GM21423 (cell line): ENCODE data around the gene SEC24D.

Experiments used
- ATAC-seq: cut with Tn5 transposase; IDR thresholded peaks from one replicate; pipeline ENCODE4 v1.9.1; 2021; ENCODE audit warnings: mild to moderate bottlenecking, moderate library complexity; ENCODE audit not compliant: unreplicated experiment

Gene SEC24D

DNA sequence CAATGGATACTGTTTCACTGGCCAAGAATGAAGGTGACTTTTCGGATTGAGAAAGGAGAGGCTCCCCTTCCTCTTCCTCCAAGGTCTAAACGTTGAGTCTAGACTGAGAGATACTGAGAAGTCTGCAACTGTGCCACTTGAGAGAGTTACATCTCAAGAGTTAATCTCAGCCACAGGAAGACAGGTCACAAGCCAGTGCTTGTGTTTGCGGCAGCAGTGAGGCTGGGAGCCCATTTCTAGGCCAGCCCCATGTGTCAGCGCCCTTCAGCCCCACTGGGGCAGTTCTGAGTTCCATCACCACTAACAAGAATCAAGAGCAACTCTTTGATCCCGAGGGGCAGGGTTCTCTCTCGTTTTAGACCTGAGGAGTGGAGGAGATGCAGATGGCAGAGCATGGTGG lies 7.3 kb upstream of the SEC24D start:
- ATAC-seq: no peak

DNA sequence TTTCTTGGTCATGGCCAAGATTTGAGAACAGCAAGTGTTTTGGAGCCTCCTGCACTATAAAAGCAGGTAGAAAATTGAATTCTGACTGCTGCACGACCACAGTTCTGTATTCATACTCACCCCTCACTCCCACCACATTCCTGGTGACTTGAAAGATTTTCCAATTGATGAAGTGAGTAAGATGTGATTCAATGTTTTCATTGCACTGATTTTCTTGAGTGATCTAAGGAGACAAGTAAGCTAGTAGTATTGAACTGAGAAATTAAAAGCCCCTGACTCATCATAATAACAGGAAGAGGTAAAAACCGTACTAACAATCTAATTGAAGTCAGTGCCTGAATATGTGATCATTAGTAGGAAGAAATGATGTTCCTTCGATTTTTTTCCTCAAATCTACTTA lies 6.1 kb upstream of the SEC24D start:
- no peak for ATAC-seq

DNA sequence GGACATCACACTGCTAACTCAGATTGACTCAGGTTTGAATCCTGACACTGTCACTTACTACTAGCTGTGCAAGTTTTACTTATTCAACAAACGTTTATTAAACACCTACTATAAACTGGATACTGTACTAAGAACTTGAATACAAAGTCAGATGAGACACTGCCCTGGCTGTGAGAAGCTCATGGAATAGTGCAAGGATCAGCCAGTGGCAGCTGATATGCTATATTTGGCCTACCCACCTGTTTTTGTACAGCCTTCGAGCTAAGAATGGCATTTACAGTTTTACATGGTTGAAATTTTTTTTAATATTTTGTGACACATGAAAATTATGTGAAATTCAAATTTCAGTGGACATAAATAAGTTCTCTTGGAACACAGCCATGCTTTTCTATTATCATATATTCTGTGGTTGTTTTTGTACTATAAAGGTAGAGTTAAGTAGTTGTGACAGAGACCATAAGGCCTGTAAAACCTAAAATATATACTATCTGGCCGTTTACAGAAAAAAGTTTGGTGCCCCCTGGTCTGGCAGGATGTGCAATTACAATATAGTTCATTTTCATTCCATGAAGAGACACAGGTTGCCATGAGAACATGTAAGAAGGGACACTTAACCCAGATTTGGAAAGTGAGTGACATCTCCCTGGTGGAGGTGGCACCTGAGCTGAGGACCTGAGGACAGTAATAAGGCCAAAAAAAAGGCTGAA lies 3.4 kb upstream of the SEC24D start:
- ATAC-seq: no peak

DNA sequence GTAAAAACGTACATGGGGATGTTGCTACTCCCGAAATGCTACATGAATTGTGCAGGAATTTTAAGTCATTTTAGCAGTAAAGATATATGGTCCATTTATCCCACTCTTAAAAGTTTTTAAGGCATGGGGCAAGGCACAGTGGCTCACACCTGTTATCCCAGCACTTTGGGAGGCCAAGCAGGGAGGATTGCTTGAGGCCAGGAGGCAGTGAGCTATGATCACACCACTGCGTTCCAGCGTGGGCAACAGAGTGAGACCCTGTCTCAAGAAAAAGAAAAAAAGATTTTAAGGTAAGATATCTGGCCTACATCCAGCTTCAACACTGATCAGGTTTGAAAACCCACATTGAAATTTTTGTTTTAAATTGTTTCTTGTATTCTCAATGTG lies 1.2 kb upstream of the SEC24D start:
- ATAC-seq: no peak

DNA sequence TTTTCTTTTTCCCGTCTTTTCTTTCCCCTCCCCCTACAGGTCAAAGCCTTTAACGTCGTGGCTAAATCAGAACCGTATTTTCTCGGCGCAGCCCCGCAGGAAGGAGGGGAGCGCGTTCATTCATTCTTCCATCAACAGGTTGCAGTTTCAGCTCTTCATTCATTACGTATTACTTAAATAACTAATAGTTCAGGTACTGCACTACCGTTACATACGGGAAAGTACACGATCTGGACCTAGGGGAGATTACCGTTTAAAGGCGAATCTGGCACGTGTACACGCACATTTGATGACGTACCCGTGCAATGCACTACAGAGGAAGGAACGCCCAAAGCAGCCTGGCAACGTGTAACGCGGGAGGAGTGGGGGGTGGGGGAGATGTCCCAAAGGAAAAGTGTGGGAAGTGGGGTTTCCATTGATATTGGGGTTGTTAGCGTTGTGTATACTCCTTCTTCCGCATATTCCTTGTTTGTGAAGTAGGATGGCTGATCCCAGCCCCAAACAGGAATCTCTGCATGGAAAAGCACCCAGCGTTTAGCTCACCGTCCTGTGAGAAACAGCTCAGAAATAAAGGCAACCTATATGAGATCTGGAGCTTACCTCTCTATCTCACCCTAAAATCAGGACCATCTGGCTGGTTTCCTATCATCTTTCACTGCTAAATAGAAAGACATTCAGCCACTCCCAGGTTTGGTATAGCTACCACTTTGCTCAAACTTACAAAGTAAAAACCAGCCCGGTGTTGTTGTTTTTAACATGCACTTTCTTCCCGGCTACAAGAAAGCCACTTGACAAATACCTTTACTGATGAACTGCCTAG lies 585 bp upstream of the SEC24D start:
- ATAC-seq: peak; percentile 37

DNA sequence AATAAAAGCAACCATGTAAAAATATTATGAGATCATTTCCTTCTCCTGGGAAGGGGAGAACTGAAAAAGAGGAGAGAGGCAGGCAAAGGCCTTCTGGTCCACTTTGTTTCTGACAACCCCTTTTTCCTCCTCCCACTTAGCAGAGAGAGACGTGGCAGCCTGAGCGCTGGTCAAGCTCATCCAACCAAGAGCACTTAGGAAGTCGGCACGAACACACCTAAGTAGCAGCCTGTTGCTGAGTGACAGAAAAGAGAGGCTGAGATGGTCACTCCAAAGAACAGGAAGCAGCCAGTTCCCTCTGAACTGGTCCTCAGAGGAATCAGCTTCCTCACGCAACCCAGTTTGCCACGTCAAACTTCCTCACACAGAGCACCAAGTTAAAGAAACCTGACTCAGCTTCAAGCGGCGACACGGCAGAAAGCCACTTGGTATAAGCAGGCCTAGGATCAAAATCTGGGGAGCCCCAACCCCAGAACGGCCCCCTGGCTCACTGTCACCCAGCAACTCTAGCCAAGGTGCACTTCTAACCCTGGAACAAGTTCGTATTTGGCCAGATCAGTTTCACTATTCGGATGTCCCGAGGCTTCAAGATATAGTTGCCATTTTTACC lies 861 bp downstream of the SEC24D start:
- ATAC-seq: peak; percentile 68

DNA sequence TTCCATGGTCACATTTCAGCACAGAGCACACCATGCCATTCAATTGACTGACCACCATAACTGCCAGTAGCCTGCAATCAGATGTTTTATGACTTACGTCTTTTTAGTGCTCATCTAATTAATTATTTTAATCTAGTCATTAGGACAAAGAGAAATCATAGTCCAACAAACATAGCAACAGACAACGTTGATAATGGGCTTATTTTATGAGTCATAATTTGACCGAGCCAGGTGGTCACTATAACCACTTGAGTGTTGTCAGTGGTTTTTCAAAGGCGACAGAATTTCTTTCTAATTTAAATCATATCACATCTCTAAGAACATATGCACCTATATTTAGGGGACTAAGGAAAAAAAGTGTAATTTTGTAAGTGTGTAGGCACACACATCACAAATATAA lies 1.9 kb downstream of the SEC24D start:
- no peak for ATAC-seq

DNA sequence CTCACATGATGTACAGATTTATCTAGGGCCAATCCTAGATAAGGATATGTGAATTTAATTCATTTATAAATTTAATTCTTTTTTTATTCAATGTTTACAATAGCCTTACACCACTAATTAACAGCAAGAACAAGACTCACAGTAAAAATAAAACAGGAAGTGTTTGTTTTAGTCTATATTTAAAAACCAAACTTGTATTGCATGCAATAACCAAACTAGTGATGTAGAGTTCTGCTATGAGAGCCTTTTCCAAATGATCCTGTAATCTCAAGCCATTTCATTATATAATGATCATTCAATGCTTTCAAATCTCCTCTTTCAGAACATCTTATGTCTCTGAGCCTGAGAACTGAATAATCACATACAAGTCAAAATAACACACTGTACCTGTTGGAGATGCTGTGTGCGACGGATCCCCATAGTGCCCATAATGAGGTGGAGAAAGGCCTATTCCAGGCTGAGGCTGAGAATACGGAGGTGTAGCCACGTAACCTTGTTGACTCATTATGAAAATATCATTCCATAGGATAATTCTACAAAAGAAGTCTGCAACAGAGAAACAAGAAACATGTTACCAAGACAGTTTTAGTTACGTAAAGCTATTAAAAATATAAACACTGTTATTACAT lies 2.6 kb downstream of the SEC24D start:
- no peak for ATAC-seq

DNA sequence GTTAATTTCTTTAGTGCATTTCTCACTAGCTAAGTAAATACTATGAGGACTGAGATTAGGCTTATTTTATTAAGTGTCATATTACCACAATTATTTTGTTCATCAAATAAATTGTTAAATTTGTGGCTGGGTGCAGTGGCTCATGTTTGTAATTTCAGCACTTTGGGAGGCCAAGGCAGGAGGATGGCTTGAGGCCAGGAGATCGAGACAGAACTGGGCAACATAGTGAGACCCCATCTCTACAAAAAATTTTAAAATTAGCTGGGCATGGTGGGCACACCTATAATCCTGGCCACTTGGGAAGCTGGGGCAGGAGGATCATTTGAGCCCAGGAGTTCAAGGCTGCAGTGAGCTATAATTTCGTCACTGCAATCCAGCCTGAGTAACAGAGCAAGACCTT lies 6.8 kb downstream of the SEC24D start:
- no peak for ATAC-seq

DNA sequence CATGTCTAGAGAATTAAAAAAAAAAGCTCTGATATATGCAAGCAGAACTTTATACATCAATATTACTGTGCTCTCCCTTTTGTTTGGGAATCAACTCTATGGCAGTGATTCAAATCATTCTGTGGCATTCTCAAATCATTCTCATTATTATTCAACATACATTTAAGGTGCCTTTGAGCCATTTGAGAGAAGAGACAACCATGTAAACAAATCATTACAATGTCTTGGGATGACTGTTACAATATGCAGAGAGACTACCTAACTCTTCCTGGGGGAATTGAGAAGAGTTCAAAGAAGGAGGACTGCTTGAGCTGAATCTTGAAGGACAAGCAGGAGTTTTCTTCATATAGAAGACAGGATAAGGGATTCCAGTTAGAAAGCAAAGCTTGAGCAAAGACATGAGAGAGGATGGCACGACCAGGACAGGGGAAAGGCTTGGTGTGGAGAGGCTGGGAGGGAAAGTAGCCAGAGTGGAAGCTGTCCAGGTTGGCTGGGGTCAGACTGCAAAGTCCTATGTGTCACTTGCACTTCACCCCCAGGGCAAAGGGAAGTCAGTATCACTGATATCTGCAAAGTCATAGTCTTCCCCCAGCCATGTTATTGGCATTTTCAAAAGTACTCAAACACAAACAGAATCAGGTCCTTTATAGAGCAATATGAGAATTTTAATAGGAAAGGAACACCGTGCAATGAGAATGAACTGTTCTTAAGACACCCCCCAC lies 9.0 kb downstream of the SEC24D start:
- no peak for ATAC-seq

DNA sequence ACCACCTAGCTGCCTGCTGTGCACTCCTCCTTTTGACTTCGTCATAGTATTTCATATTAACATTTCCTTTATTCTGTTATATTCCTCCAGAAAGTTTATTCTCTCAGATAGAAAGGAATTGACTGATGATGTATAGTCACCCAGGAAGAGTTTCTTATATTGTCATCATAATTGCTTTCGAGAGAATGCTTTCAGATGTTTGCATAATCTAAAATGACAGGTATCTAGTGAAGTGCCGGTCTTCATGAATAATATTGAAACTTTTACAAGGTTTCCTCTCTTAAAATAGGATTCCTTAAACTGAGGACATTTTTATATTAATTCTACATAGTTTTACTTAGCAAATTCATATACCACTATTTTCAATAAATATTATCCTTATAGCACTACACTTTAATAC lies 10.1 kb downstream of the SEC24D start:
- ATAC-seq: peak; percentile 54

DNA sequence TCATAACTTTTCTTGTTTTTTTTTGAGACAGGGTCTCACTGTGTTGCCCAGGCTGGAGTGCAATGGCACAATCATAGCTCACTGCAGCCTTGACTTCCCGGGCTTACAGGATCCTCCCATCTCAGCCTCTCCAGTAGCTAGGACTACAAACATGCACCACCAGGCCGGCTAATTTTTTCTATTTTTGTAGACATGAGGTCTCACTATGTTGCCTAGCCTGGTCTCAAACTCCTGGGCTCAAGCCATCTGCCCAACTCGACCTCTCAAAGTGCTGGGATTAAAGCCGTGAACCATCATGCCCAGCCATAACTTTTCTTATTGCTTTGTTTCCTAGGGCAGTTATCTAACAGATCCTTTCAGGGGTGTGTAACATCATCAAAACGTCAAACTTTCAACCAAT lies 11.8 kb downstream of the SEC24D start:
- ATAC-seq: no peak

DNA sequence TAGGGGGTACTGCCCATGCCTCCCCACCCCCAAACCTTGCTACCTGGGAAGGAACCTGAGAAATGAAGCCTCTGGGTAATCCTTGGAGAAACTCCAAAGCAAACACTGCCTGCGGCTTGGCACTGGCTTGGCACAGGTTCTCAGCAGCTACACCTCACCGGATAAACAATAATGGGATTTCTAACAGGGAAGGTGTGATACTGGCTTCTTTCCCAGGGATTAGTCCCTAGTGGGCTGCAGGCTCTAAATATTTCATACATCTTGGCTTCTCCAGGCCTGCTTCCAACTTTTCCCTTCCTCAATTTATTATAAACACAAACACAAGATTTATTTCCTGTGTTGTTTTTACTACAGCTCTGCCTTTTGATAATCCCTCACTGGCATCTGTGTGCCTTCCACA lies 12.5 kb downstream of the SEC24D start:
- ATAC-seq: no peak

DNA sequence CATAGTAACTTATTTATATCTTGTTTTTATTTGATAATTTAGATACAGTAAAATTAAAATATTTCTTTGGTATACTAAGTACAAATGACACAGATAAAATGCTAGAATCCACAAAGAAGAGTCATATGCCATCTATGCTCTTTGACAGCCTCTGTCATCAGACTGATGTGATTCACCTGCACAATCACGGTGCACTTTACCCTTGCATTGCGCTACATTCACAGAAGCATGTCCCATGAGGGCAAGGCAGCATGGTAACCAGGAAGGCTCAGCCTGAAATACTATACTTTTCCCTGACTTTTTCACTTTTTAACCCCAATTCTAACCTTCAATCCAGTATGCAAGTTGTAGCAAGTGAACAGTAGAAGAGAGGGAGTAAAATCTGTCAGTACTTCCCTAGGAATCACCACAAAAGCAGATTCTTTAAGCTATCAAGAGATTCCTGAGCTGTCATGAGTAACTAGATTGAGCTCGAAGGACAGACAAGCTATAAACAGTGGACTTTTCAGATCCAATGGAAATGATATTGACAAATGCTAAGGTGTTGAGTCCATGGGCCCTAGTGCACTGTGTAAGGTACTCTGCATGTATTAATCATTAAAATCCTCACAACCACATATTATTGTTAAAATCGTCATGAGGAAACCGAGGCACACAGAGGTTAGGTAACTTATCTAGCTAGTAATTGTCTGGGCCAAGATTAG lies 14.2 kb downstream of the SEC24D start:
- ATAC-seq: no peak

DNA sequence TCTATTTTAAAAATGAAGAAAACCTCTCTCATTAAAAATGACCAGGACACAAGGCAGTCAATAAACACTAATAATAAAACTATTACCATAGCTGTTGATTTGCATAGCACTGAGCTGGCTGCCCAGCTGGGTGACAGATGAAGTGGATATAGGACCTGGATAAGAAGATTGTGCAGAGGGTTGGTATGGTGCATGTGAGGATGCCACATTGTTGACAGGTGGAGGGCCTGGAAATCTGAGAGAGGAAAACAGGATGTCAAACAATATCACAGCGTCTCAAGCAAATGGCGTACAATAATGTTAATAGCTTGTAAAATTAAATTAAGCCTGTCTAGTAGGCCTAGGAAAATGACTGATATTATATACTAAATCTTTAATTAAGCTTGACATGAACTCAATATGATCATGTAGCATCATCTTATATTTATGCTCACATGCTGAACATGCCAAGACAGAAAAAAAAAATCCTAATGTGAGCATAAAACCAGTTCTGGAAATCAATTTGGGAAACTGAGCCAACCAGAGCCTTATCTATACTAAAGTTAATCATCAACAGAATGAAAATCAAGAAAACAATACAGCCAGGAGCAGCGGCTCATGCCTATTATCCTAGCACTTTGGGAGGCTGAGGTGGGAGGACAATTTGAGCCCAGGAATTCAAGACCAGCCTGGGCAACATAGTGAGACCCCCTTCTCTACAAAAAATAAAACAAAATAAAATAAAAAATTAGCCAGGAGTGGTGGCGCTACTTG lies 18.6 kb downstream of the SEC24D start:
- no peak for ATAC-seq

DNA sequence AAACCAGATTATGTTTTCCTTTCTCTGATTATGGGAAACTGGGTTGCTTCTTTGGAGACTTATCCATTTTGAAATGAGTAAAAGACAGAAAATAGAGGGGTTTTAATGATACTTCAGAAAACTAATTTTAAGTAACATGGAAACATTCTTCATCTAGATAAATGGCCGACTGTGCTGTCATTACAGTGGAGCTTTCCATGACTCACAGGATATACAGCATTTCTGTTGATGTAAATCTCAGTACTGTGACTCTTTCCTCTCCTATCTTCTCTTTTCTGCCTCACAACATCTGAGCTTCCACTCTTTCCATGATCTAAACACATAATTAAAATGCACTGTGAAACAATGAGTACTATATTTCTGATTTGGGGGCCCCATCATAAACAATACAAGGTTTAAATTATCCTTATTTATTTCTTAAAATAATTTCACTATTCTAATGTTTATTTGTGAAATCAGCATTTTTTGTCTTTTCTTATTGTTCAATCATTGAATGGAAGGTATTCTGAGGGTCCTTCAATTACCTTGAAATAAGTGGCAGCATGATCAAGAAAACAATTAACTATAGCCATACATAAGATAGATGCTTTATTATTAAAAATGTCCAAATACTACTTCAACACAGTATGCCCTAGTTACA lies 19.3 kb downstream of the SEC24D start:
- ATAC-seq: no peak

DNA sequence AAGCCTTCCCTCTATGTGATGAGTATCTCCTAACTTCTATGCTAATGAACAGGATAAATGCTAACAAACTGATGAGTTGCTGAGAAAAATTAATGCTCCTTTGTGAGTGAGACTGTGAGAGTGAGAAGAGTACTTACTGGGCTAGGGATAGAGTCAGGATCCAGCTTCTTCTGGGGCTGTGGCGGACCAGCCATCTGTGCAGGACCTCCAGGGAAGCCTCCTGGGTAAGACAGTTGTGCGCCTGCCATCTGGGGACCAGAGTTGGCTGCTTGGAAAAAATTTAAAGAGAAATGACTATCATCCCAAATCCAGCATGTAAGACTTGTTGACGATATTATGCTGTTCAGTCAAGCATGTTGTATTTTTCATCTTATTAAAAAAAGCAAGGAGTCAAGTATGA lies 21.0 kb downstream of the SEC24D start:
- ATAC-seq: no peak

DNA sequence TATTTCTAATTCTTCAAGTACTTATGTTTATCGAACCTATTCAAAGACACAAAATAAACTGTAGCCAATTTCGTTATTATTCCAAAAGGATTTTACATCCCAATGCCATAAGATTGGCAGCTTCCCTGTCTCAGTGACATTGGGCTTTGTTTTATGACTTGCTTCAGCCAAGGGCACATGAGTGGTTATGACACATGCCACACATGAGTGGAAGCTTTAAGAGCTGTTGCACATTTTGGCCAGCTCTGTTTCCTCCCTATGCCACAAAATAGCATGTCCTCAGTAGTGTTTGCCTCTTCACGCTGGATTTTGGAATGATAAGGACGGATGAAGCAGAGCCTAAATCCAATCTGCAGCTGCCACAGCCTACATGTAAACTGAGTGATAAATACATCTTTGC lies 21.9 kb downstream of the SEC24D start:
- ATAC-seq: no peak

DNA sequence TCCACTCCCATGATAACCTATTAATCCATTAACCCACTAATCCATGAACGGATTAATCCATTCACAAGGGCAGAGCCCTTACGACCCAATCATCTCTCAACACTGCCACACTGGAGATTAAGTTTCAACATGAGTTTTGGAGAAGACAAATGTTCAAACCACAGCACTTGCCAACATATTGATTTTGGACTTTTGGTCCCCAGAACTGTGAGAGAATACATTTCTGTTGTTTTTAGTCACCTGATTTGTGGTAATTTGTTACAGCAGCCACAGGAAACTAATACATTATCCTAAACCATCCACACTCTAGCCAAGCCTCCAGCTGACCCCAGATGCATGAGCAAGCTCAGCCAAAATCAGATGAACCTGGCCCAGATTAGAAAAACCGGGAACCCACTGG lies 22.4 kb downstream of the SEC24D start:
- ATAC-seq: no peak
